ENCODE data around the gene RRAS2.
"Not testable (repeated sequence)": the region's sequence is repeated elsewhere in the genome, so short reads cannot be mapped to it uniquely, and the experiment has no call there.

The RRAS2 gene

GRCh38 chr11:14358729-14359439 is at the start of gene RRAS2:
RRAS2 (minus strand) TSS chr11:14359183; CDS start chr11:14358870, 313 bp downstream.
- DNase-seq, result peak; percentile 77

- DNase-seq, result no peak
Measured at GRCh38 chr11:14408612-14409011, 49.6 kb upstream of the RRAS2 start.

GRCh38 chr11:14406116-14406515 is 47.1 kb upstream of the RRAS2 start:
- peak; percentile 77 for DNase-seq

- not testable (repeated sequence) for DNase-seq
Measured at GRCh38 chr11:14403528-14403927, 44.5 kb upstream of the RRAS2 start.

GRCh38 chr11:14399087-14399486 is 40.1 kb upstream of the RRAS2 start:
- DNase-seq, result no peak

GRCh38 chr11:14396273-14396672 is 37.3 kb upstream of the RRAS2 start:
- DNase-seq, result no peak

- DNase-seq, result no peak
Measured at GRCh38 chr11:14393889-14394288, 34.9 kb upstream of the RRAS2 start.

GRCh38 chr11:14393129-14393528 is 34.1 kb upstream of the RRAS2 start:
- no peak for DNase-seq

GRCh38 chr11:14390669-14391068 is 31.7 kb upstream of the RRAS2 start:
- DNase-seq, result no peak

GRCh38 chr11:14388352-14388751 is 29.4 kb upstream of the RRAS2 start:
- no peak for DNase-seq

- DNase-seq, result no peak
Measured at GRCh38 chr11:14386895-14387480, 28.0 kb upstream of the RRAS2 start.

GRCh38 chr11:14386081-14386480 is 27.1 kb upstream of the RRAS2 start:
- DNase-seq, result no peak

- peak; percentile 65 for DNase-seq
Measured at GRCh38 chr11:14384338-14384737, 25.4 kb upstream of the RRAS2 start.

GRCh38 chr11:14381968-14382367 is 23.0 kb upstream of the RRAS2 start:
- DNase-seq, result no peak

GRCh38 chr11:14380947-14381561 is 22.1 kb upstream of the RRAS2 start:
- peak; percentile 24 for DNase-seq

GRCh38 chr11:14380125-14380936 is 21.3 kb upstream of the RRAS2 start:
- no peak for DNase-seq

- DNase-seq, result no peak
Measured at GRCh38 chr11:14378171-14378570, 19.2 kb upstream of the RRAS2 start.

GRCh38 chr11:14376920-14377319 is 17.9 kb upstream of the RRAS2 start:
- DNase-seq, result peak; percentile 46

- no peak for DNase-seq
Measured at GRCh38 chr11:14374922-14375830, 16.2 kb upstream of the RRAS2 start.

- peak; percentile 80 for DNase-seq
Measured at GRCh38 chr11:14373941-14374646, 15.1 kb upstream of the RRAS2 start.

GRCh38 chr11:14372011-14372410 is 13.0 kb upstream of the RRAS2 start:
- DNase-seq, result no peak

- DNase-seq, result no peak
Measured at GRCh38 chr11:14371249-14371648, 12.3 kb upstream of the RRAS2 start.

All from HCEC 1CT (cell line).